ENCODE data around the gene KLHL36. TPM values are rescaled to one million over a fixed set of nuclear protein-coding genes. Genes with fewer than 3 reads are reported as not detected.

The KLHL36 gene
- total and polyA plus RNA-seq, 10 donors: 17.8 to 93.6 (median 66.9) TPM

GRCh38 chr16:84603140-84603816 lies 45.0 kb upstream of the KLHL36 start:
- TF ChIP-seq, protein P1, sequence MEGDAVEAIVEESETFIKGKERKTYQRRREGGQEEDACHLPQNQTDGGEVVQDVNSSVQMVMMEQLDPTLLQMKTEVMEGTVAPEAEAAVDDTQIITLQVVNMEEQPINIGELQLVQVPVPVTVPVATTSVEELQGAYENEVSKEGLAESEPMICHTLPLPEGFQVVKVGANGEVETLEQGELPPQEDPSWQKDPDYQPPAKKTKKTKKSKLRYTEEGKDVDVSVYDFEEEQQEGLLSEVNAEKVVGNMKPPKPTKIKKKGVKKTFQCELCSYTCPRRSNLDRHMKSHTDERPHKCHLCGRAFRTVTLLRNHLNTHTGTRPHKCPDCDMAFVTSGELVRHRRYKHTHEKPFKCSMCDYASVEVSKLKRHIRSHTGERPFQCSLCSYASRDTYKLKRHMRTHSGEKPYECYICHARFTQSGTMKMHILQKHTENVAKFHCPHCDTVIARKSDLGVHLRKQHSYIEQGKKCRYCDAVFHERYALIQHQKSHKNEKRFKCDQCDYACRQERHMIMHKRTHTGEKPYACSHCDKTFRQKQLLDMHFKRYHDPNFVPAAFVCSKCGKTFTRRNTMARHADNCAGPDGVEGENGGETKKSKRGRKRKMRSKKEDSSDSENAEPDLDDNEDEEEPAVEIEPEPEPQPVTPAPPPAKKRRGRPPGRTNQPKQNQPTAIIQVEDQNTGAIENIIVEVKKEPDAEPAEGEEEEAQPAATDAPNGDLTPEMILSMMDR (IDR thresholded peaks at IDR 0.05 in 8 of 11, conservative IDR thresholded peaks at IDR 0.05 in 3 of 11): no peak
- TF ChIP-seq POLR2A (IDR thresholded peaks at IDR 0.05) (peak in 1 of 3 donors; percentile 41), POLR2AphosphoS5 (IDR thresholded peaks at IDR 0.05) (peak; percentile 71 to 83 (median 79))
- intact Hi-C loops (cut with DNase I; ENCODE audit: low total_unique reads): no loop called here
- WGBS, 5 donors: 36 to 50% (median 45%) methylated on average over 20 to 23 of the region's 23 CpGs
- peaks cover 0 to 33% (median 0%) of the 10 kb centered on the region in 6 donors for H3K36me3 ChIP-seq
- peak overlapping the region in 4 of 8 donors; percentile 3 to 57 (median 6) for H3K4me3 ChIP-seq
- H3K9me3 ChIP-seq: peaks cover 0 to 6% (median 0%) of the 10 kb centered on the region in 8 donors
- H3K27ac ChIP-seq: peak overlapping the region; percentile 61 to 97 (median 94)
- no peaks in the 10 kb centered on the region for H3K27me3 ChIP-seq (replicated peaks in 1 of 7)
- DNase-seq: peak; percentile 91
- H3K4me1 ChIP-seq: peaks cover 84 to 100% (median 99%) of the 10 kb centered on the region in 6 donors

DNA sequence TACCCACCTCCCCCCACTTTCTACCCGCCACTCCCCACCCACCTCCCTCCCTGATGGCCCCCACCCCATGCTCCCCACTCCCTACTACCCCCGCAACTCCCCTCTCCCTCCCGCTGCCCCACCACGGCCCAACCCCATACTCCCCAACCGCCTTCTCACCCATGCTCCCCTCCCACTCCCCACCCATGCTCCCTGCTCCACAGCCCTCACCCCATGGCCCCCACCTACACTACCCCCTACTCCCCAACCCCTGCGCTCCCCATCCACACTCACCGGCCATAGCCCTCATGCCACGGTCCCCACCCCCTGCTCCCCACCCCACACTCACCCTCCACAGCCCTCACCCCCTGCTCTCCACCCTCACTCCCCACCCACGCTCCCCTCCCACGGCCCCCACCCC lies 44.4 kb upstream of the KLHL36 start:
- peaks cover 0 to 34% (median 0%) of the 10 kb centered on the region in 6 donors for H3K36me3 ChIP-seq
- no peaks in the 10 kb centered on the region for H3K27me3 ChIP-seq (replicated peaks in 1 of 7)
- H3K4me1 ChIP-seq: peaks cover 85 to 100% (median 99%) of the 10 kb centered on the region in 6 donors
- H3K27ac ChIP-seq: peak overlapping the region in 7 of 8 donors; percentile 61 to 97 (median 94)
- no peak for DNase-seq
- 66 to 74% (median 72%) methylated on average over 9 to 10 of the region's 10 CpGs for WGBS, 5 donors
- TF ChIP-seq, protein P1 (IDR thresholded peaks at IDR 0.05 in 8 of 11, conservative IDR thresholded peaks at IDR 0.05 in 3 of 11): no peak
- no peak for TF ChIP-seq POLR2AphosphoS5 (IDR thresholded peaks at IDR 0.05)
- TF ChIP-seq POLR2A (IDR thresholded peaks at IDR 0.05): no peak
- intact Hi-C loops (cut with DNase I; ENCODE audit: low total_unique reads): no loop called here
- H3K4me3 ChIP-seq: peak overlapping the region in 1 of 8 donors; percentile 57
- peaks cover 0 to 6% (median 0%) of the 10 kb centered on the region in 8 donors for H3K9me3 ChIP-seq

GRCh38 chr16:84604477-84605013 lies 43.8 kb upstream of the KLHL36 start:
- Histone ChIP-seq H3K36me3 (peaks cover 0 to 39% (median 0%) of the 10 kb centered on the region in 6 donors), H3K9me3 (peaks cover 0 to 6% (median 0%) of the 10 kb centered on the region in 8 donors), H3K4me3 (peak overlapping the region in 1 of 8 donors; percentile 7), H3K27me3 (replicated peaks in 1 of 7) (no peaks in the 10 kb centered on the region), H3K27ac (peak overlapping the region in 7 of 8 donors; percentile 22 to 95 (median 93)), H3K4me1 (peaks cover 85 to 100% (median 99%) of the 10 kb centered on the region in 6 donors)
- WGBS, 5 donors: 53 to 78% (median 76%) methylated on average over 9 of the region's 9 CpGs
- intact Hi-C loops (cut with DNase I; ENCODE audit: low total_unique reads): no loop called here
- TF ChIP-seq, protein P1 (IDR thresholded peaks at IDR 0.05 in 8 of 11, conservative IDR thresholded peaks at IDR 0.05 in 3 of 11): no peak
- TF ChIP-seq POLR2AphosphoS5 (IDR thresholded peaks at IDR 0.05) (peak in 1 of 3 donors; percentile 8), POLR2A (IDR thresholded peaks at IDR 0.05) (no peak)
- no peak for DNase-seq

DNA sequence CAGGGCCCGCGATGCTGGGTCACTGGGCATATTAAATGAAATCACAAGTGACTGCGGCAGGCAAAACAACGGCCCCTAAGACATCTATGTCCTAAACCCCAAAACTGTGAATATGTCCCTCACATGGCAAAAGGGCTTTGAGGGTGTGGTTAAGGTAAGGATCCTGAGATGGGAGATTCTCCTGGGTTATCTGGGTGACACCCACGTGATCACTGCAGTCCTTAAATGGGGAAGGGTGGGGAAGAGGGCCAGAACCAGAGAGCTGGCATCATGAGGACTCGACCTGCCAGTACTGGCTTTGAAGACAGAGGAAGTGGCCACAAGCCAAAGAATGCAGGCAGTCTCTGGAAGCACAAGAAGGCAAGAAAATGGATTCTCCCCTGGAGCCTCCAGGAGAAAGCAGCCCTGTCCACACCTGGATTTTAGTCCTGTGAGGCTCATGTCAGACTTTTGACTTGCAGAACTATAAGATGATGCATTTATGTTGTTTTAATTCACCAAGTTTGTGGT lies 42.9 kb upstream of the KLHL36 start:
- Histone ChIP-seq H3K4me3 (no peak overlapping the region), H3K36me3 (peaks cover 0 to 45% (median 3%) of the 10 kb centered on the region in 6 donors), H3K9me3 (peaks cover 0 to 11% (median 3%) of the 10 kb centered on the region in 8 donors), H3K27ac (peak overlapping the region in 7 of 8 donors; percentile 22 to 95 (median 93)), H3K27me3 (replicated peaks in 1 of 7) (no peaks in the 10 kb centered on the region), H3K4me1 (peaks cover 85 to 100% (median 99%) of the 10 kb centered on the region in 6 donors)
- TF ChIP-seq POLR2AphosphoS5 (IDR thresholded peaks at IDR 0.05) (no peak), POLR2A (IDR thresholded peaks at IDR 0.05) (no peak)
- TF ChIP-seq, protein P1 (IDR thresholded peaks at IDR 0.05 in 8 of 11, conservative IDR thresholded peaks at IDR 0.05 in 3 of 11): no peak
- DNase-seq: no peak
- 83 to 87% (median 84%) methylated on average over 6 of the region's 6 CpGs for WGBS, 5 donors
- intact Hi-C loops (cut with DNase I; ENCODE audit: low total_unique reads): no loop called here

All from spleen (tissue), 11 donors.